WI38 (cell line): ENCODE results near the gene EIF3F.
A peak's percentile ranks its signal among the peaks of the same experiment; 100 is the strongest.

Source experiments
- H3K4me3 ChIP-seq: 2 replicates; pipeline ENCODE4 v1.5.1; 2011; ENCODE audit warnings: low read depth, mild to moderate bottlenecking, control low read depth, low read length
- TF ChIP-seq, protein P1 (sequence below): IDR thresholded peaks from 2 replicates; pipeline ENCODE4 v1.5.1; 2012; ENCODE audit warnings: low read depth, mild to moderate bottlenecking, control low read depth, low read length

The EIF3F gene

DNA sequence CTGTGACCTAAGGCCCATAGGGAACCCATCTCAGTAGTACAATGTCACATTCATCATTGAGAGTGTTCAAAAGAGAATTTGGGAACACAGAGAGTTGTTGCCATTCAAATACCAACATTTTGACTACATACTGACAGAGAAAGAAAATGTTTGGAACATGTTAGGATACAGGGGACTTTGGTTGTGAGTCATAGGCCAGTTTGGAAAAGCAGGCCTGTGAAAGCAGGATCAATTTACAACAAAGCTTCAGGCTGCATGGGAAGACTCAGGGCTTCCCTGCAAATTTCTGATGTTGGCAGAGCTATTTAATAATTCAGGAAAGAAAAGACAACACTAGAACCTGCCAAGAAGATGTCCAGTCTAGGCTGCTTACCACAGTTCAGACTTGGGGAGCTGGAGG lies 22.3 kb upstream of the EIF3F start:
- H3K4me3 ChIP-seq: peak overlapping the region; percentile 46
- TF ChIP-seq, protein P1, sequence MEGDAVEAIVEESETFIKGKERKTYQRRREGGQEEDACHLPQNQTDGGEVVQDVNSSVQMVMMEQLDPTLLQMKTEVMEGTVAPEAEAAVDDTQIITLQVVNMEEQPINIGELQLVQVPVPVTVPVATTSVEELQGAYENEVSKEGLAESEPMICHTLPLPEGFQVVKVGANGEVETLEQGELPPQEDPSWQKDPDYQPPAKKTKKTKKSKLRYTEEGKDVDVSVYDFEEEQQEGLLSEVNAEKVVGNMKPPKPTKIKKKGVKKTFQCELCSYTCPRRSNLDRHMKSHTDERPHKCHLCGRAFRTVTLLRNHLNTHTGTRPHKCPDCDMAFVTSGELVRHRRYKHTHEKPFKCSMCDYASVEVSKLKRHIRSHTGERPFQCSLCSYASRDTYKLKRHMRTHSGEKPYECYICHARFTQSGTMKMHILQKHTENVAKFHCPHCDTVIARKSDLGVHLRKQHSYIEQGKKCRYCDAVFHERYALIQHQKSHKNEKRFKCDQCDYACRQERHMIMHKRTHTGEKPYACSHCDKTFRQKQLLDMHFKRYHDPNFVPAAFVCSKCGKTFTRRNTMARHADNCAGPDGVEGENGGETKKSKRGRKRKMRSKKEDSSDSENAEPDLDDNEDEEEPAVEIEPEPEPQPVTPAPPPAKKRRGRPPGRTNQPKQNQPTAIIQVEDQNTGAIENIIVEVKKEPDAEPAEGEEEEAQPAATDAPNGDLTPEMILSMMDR: no peak

DNA sequence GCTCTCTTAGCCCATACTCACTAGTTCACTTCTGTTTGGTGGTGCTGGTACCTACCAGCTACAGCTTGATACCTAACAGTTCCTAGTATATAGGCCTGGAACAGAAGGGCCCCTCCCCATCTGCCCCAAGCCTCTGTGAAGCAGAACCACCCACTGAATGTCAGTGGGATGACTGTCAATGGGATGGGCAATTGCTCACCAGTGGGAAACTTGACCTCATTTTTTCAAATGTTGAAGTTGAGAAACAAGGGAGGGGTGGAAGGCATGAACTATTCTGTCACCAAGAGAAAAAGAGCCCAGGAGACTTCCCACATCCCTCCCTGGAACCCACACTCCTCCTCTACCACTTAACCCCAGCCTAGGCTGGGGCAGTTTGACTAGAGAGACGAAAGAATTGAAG lies 21.8 kb upstream of the EIF3F start, which contains the start of gene NLRP10:
NLRP10 (minus strand) TSS at position 62 of the 400 bp plus-strand sequence. CDS start 1,952 bp downstream, outside the sequence.
- TF ChIP-seq, protein P1: no peak
- H3K4me3 ChIP-seq: peak within 1 kb of the TSS; percentile 46

DNA sequence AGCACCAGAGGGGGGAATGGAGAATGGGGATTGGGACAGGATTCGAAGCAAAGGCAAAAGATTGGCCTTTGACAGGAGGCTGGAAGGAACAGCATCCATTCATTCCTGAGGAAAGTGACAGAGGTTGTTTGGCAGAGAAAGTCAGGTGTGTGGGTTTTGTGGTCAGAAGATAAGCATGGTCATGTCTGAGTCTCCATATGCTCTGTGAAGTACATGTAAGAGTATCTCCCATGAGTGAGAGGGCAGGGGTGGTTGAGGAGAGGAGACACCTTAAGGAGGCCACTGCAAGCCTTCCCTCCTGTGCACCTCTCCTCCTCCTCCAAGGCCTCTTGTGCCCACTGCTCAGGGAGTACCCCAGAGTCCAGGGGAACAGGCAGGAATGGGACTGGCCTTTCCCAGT lies 20.0 kb upstream of the EIF3F start:
- no peak overlapping the region for H3K4me3 ChIP-seq
- TF ChIP-seq, protein P1: no peak

DNA sequence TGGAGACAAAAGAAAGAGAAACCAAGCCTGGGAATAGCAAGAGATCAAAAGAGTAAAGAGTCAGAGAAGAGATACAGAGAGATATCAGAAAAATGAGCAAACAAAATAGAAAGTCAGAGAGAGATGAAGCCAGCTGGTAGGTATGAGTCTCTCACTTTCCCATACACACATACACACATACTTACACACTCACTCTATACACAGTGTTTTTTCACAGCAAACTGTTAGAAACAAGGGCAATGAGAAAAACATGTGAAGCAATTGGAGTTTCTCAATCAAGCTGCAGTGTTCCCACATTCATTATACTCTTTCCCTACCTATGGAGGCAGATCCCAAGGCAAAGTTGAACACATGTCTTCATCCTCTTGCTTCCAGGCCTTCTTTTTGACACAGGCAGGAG lies 19.3 kb upstream of the EIF3F start:
- TF ChIP-seq, protein P1: no peak

DNA sequence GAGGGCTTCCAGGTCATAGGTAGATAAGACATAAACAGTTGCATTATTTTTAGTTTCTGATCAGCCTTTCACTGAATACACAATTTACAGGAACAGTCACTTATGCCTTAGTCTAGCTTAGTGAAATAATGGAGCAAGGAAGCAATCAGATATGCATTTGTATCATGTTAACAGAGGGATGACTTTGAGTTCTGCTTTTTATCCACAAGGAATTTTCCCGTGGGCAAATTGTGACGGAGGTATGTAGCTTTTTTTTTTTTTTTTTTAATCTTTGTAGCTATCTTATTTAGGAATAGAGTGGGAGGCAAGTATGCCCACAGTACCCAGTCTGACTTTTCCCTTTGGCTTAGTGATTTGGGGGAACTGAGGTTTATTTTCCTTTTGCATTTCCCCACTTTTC lies 18.5 kb upstream of the EIF3F start:
- no peak overlapping the region for H3K4me3 ChIP-seq
- TF ChIP-seq, protein P1: no peak

More for the DNA sequence above, 19.3 kb upstream of the EIF3F start:
- H3K4me3 ChIP-seq: no peak overlapping the region

- H3K4me3 ChIP-seq: no peak overlapping the region
Measured at GRCh38 chr11:7969756-7970646, 17.1 kb upstream of the EIF3F start.

DNA sequence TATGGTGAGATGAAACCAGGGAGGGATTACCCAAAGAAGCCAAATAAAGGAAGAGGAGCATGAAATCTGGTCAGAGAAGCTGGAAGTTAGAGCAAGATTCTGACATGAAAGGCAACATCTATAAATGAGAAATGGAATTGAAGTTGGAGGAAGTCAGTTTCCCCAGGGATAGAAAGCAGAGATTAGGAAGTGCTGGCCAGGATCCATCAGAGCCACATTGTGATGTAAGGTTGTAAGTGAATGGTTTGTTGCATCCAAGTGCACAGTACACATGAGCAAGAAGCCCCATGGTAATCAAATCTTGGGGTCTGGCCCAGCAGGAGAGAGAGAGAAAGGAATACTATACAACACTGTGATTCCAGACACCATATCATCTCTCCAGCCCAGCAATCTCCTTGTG lies 15.3 kb upstream of the EIF3F start:
- TF ChIP-seq, protein P1: no peak
- no peak overlapping the region for H3K4me3 ChIP-seq

More at GRCh38 chr11:7969756-7970646, 17.1 kb upstream of the EIF3F start:
- TF ChIP-seq, protein P1: no peak
